Thoracic aorta (tissue), 2 donors: Measurements from ENCODE around the gene PAM16. TPM values are rescaled to one million over a fixed set of nuclear protein-coding genes. Genes with fewer than 3 reads are reported as not detected.

ENCODE experiments used
- ATAC-seq: fragments of 150-250 bp; one replicate; pipeline ENCODE4 v1.8.0; 2017; ENCODE audit warnings: low read depth; ENCODE audit not compliant: insufficient number of reproducible peaks, low FRiP score
- DNase-seq: peaks from one replicate; pipeline ENCODE4 v3.0.0-alpha.2; 2020; ENCODE audit warnings: low spot score
- H3K27ac ChIP-seq, 2 donors: fragments of 200-600 bp; sonication (generic); 1 replicate in 1 of 2; 2 replicates in 1 of 2; pipeline ENCODE4 v1.5.1; 2016; ENCODE audit warnings: mild to moderate bottlenecking in 2 of 2, moderate library complexity in 2 of 2
- H3K27me3 ChIP-seq: fragments of 200-600 bp; sonication (generic); replicated peaks from 2 replicates; pipeline ENCODE4 v1.6.0; 2016; ENCODE audit warnings: mild to moderate bottlenecking; ENCODE audit not compliant: insufficient read depth
- H3K36me3 ChIP-seq: fragments of 200-600 bp; sonication (generic); one replicate; pipeline ENCODE4 v1.5.1; 2016
- H3K4me1 ChIP-seq, 2 donors: fragments of 200-600 bp; sonication (generic); 1 replicate in 1 of 2; 2 replicates in 1 of 2; pipeline versions ENCODE4 v1.5.1 to v1.6.0; 2016; ENCODE audit warnings: low read depth in 2 of 2, mild to moderate bottlenecking in 1 of 2; ENCODE audit not compliant: control insufficient read depth in 1 of 2
- H3K4me3 ChIP-seq: fragments of 200-600 bp; sonication (generic); 2 replicates; pipeline ENCODE4 v1.5.1; 2016; ENCODE audit warnings: mild to moderate bottlenecking
- H3K9me3 ChIP-seq: fragments of 200-600 bp; sonication (generic); 2 replicates; pipeline ENCODE4 v1.5.1; 2016
- total RNA-seq, 2 donors: library from RNA; depleted of rRNA; stranded (reverse); fragments of >200 nt; gene quantifications; one replicate each; pipeline versions ENCODE4 v1.1.0 to v1.2.3, GENCODE V29; 2016
- TF ChIP-seq, protein P1 (sequence below): fragments of 200-600 bp; sonication (generic); IDR thresholded peaks from one replicate; pipeline ENCODE4 v1.5.1; 2019; ENCODE audit warnings: antibody characterized with exemption

PAM16 gene
- total RNA-seq, 2 donors from 2014 or later, result 18.4 to 21.1 TPM

DNA sequence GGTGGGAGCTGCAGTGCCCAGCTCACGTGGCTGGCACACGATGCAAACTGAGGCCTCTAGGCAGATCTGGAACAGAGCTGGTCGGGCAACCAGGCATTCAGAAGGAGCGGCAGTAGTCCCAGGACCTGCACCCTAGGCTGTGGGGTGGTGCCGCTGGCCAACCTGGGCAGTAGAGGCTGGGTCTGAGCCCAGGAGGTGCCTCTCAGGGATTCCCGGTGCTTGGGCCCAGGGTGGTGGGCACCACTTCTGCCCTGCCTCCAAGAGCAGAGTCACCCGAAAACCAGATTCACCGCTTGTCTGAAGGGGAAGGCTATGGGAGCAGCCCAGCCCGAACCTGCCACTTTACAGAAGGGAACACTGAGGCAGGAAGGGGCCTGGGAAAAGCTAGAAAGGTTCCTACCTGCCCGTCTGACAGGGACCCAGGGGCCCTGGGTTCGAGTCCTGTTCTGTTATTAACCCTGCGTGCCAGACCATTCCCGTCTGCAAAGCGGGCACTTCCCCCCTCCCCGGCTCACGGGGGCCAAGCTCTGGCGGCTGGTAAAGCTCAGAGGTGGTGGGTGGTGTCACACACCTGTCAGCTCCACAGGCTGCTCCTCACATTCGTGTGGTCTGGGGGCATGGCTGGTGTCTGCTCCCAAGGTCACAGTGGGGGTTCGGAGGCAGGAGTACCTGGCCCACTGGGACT lies 18.4 kb downstream of the PAM16 start:
- Histone ChIP-seq H3K9me3 (no peaks in the 10 kb centered on the region), H3K4me3 (no peak overlapping the region), H3K36me3 (peaks cover 37% of the 10 kb centered on the region), H3K27ac (no peak overlapping the region), H3K4me1 (peaks cover 16 to 31% of the 10 kb centered on the region in 2 donors), H3K27me3 (no peaks in the 10 kb centered on the region)
- TF ChIP-seq, protein P1, sequence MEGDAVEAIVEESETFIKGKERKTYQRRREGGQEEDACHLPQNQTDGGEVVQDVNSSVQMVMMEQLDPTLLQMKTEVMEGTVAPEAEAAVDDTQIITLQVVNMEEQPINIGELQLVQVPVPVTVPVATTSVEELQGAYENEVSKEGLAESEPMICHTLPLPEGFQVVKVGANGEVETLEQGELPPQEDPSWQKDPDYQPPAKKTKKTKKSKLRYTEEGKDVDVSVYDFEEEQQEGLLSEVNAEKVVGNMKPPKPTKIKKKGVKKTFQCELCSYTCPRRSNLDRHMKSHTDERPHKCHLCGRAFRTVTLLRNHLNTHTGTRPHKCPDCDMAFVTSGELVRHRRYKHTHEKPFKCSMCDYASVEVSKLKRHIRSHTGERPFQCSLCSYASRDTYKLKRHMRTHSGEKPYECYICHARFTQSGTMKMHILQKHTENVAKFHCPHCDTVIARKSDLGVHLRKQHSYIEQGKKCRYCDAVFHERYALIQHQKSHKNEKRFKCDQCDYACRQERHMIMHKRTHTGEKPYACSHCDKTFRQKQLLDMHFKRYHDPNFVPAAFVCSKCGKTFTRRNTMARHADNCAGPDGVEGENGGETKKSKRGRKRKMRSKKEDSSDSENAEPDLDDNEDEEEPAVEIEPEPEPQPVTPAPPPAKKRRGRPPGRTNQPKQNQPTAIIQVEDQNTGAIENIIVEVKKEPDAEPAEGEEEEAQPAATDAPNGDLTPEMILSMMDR, result no peak
- no peak for DNase-seq
- ATAC-seq, result no peak

DNA sequence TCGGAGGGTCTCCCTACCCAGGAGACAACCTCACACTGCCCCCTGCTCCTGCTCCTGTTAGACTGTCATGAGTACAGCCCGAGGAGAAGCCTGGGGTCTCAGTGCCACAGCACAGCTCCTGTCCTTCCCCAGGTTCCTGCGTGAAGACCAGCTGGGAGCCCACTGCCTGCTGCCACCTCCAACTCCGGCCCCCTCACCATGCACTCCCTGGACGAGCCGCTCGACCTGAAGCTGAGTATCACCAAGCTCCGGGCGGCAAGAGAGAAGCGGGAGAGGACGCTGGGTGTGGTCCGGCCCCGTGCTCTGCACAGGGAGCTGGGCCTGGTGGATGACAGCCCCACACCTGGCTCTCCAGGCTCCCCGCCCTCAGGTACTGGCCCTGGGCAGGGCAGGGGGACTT lies 19.0 kb downstream of the PAM16 start:
- DNase-seq (no peak), ATAC-seq (no peak)
- peaks cover 32% of the 10 kb centered on the region for H3K36me3 ChIP-seq
- no peak overlapping the region for H3K4me3 ChIP-seq
- H3K27ac ChIP-seq, result no peak overlapping the region
- peaks cover 20 to 37% of the 10 kb centered on the region in 2 donors for H3K4me1 ChIP-seq
- TF ChIP-seq, protein P1, result no peak
- no peaks in the 10 kb centered on the region for H3K9me3 ChIP-seq
- no peaks in the 10 kb centered on the region for H3K27me3 ChIP-seq

DNA sequence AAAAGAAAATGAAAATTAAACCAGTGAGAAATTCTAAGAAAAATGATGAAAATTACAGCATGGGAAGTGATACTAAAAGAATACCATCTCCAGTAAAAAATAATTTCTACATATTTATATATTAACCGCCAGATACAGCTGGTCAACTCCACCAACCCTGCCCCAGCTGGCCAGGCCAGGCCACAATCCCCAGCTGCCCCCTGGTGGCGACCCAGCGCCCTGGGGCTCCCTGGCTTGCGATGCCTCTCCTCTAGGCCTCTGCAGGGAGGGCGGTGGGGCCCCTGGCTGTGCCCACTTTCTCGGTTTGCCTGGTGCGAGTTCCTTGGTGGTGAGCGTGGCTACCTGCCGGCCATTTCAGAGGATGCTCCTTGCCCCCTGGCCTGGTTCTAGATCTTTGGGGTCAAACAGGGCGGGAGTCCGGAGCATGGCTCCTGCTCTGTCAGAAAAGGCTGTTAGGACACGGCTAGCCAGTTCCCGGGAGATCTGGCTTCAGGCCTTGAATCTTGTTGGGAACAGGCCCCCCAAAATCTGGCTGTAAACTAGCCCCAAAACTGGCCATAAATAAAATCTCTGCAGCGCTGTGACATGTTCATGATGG lies 20.7 kb downstream of the PAM16 start:
- Histone ChIP-seq H3K4me3 (no peak overlapping the region), H3K4me1 (peaks cover 20 to 54% of the 10 kb centered on the region in 2 donors), H3K27ac (no peak overlapping the region), H3K9me3 (no peaks in the 10 kb centered on the region), H3K36me3 (peaks cover 19% of the 10 kb centered on the region), H3K27me3 (no peaks in the 10 kb centered on the region)
- DNase-seq (no peak), ATAC-seq (no peak)
- TF ChIP-seq, protein P1, result peak; percentile 97

DNA sequence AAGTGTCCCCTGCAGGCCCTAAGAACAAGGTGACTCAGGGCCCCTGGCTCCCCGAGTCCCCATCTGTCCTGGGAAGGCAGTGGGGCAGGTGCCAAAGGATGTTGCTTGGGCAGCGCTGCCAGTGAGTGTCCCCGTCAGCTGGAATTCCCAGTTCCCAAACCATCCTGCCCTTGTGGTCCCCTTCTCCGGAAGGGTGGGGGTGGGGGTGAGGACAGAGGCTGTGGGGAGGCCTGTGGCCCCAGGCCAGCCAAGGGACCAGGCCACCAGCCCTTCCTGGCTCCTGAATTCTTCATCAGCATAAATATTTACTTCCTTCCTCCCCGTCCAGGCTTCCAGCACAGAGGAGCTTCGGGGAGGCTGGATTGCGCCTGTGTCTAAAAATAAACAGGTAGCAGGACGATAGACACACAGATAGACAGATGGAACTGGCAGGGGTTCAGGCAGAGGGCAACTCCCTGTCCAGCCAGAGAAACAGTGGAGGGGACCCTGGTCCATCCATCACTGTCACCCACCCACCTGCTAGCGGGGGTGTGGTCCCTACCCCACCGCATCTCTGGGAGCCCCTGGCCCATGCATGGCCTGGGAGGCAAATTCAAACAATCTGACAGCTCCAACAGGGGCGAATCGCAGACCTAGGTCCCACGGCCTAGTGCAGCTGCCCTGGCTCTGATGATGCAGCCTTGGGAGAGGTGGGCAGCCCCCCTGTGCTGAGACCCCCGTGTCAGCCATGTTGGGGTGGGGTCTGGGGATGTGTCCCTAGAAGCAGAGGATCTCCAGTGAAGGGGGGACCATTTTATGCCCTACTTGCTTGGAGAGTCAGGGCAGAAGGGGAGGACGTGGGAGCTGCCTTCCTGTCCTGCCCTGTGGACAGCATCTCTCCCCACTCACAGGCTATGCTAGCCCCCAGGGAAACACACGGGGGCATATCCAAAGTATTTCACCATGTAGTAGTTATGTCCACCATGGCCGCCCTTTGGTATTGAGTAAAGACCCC lies 22.0 kb downstream of the PAM16 start:
- Histone ChIP-seq H3K4me3 (peak overlapping the region; percentile 74), H3K4me1 (peaks cover 33 to 67% of the 10 kb centered on the region in 2 donors), H3K9me3 (no peaks in the 10 kb centered on the region), H3K27ac (peak overlapping the region; percentile 52 to 58), H3K27me3 (no peaks in the 10 kb centered on the region), H3K36me3 (peaks cover 8% of the 10 kb centered on the region)
- ATAC-seq (no peak), DNase-seq (no peak)
- TF ChIP-seq, protein P1, result no peak
